Activated CD4-positive, alpha-beta T cell treated with anti-CD3 and anti-CD28 coated beads, Interleukin-2, Interleukin-6, amounts not matched to agents 100 ng/mL and 50 ng/mL, durations not matched to agents 16 hours and 8 hours (primary cell): ENCODE results near the gene GFM2.
A peak's percentile ranks its signal among the peaks of the same experiment; 100 is the strongest.
"Not testable (repeated sequence)": the region's sequence is repeated elsewhere in the genome, so short reads cannot be mapped to it uniquely, and the experiment has no call there.

ENCODE experiments used
- DNase-seq: peaks from one replicate; pipeline ENCODE4 v3.0.0-alpha.2; 2020

Gene GFM2

DNA sequence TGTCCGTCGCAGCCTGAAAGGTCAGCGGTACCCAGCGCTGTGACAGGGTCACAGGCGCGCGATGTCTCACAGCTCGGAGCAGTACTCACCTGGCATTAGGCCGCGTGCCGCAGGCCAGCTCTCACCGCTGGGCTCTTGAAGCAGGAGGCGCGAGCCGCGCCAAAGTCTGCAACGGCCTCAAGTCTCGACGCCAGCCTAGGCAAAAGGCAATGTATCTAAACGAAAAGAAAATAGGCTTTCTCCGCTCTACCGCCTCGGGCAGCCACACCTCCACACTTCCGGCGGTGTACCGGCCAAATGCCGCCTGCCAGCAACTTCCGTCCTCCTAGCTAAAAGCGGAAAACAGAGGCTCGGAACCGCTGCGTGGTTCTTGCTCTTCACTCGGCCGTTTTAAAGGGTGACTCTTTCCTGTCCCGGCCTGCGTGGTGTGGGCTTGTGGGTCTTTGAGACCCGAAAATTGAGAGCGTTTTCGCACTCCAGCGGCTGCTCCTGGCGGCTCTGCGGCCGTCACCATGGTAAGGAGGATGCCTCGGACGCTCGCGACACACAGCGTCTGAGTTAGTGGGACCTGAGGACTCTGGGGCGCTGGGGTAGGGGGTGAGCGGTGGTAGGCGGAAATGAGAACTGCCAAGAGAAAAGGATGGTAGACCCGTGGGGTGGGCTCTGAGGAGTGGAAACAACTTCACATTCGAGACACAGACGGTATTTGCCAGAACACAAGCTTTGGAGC, at the start of gene GFM2, which contains the start of gene NSA2:
Gene GFM2, minus strand, starts transcription at position 269 of the 730 bp plus-strand sequence. CDS start 3,375 bp downstream, outside the sequence.
Gene NSA2, plus strand, starts transcription at position 401 of the 730 bp plus-strand sequence. Its CDS starts 112 bp downstream, at position 513.
- DNase-seq, result peak; percentile 94

GRCh38 chr5:74810915-74811314, 44.0 kb upstream of the GFM2 start:
- no peak for DNase-seq

GRCh38 chr5:74801941-74802340, 35.0 kb upstream of the GFM2 start:
- no peak for DNase-seq

DNA sequence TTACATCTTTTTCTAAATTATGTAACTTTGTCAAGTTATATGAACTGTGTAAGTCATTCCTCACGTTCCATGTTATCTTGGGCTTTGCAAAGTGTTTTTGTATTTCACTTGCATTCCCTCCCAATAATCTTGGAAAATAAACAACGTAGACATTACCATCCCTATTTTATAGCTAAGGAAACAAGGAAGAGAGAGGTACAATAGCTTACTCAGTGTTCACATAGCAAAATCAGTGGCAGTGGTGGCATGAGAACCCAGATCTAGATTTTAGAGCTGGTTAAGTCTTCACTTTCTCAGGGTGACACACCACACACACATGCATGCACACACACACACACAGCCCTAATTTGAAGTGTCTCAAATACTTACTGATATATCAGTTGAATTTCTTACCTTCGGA, 34.3 kb upstream of the GFM2 start:
- no peak for DNase-seq

DNA sequence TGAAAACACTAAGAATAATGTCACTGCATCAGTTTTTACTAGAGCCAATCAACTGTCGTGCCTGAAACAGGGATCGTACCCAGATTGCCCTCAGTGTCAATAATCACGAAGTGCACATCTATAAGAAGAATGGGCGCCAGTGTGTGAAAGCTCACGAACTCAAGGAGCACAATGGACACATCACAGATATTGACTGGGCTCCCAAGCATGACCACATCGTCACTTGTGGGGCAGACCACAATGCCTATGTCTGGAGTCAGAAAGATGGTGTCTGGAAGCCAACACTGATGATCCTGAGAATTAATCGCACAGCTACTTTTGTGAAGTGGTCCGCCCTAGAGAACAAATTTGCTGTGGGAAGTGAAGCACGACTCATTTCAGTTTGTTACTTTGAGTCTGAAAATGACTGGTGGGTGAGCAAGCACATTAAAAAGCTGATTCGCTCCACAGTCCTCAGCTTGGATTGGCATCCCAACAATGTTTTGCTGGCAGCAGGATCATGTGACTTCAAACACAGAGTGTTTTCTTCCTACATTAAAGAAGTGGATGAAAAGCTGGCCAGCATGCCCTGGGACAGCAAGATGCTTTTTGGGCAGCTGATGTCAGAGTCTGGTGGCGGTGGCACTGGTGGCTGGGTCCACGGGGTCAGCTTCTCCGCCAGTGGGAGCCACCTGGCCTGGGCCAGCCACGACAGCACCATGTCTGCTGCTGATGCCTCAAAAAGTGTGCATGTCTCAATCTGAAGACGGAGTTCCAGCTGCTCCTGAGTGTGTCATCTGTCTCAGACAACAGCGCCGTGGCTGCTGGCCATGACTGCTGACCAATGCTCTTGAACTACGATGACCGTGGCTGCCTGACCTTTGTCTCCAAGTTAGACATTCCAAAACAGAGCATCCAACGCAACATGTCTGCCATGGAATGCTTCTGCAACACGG, 32.3 kb upstream of the GFM2 start:
- DNase-seq, result no peak

DNA sequence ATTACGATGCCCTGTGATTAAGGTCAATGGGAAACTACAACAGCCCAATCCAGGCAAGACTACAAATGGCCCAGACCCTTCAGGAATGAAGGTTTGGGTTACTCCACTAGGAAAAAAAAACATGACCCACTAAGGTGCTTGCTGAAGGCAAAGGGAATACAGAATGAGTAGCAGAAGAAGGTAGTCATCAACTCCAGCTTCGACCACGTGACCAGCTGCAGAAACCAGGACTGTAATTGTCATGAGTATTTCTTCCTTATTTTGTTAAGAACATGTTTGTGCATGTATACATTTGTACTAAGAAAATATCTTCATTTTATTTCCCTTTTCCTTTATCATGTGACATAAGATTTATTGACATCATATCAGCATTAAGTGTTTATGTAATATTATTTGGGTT, 24.8 kb upstream of the GFM2 start:
- not testable (repeated sequence) for DNase-seq

- no peak for DNase-seq
Measured at GRCh38 chr5:74787424-74787823, 20.5 kb upstream of the GFM2 start.

DNA sequence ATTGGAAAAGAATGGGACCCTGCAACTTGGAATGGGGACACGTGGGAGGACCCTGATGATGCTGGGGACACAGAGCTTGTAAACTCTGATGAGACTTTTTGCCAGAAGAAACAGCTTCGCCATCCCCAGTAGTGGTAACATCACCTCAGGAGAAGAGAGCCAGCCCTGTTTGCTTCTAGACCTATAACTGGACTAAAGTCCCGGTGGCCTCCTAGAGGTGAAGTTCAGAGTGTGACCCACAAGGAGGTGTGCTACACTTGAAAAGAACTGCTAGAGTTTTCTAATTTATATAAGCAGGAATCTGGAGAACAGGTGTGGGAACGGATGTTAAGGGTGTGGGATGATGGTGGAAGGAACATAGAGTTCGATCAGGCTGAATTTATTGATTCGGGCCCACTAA, 19.9 kb upstream of the GFM2 start:
- DNase-seq, result no peak

GRCh38 chr5:74778609-74779008, 11.7 kb upstream of the GFM2 start:
- no peak for DNase-seq

GRCh38 chr5:74772359-74772758, 5.4 kb upstream of the GFM2 start:
- DNase-seq, result no peak

DNA sequence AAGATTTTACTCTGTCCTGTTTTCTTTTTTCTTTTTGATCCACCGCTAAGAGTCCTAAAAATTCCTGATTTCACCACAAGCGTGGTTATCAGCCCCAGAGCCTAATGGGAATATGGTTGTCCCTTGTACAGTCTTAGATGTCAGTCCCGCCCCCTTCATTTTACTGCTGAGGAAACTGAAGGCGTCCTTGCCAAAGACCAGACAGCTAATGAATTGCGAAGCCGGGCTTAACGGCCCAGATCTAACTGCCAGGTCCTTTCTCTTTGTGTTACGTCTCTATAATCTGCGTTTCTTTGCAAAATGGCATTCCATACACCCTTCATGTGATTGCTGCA, 629 bp upstream of the GFM2 start:
- peak; percentile 22 for DNase-seq

GRCh38 chr5:74766418-74766848, 484 bp downstream of the GFM2 start:
- DNase-seq, result peak; percentile 54

DNA sequence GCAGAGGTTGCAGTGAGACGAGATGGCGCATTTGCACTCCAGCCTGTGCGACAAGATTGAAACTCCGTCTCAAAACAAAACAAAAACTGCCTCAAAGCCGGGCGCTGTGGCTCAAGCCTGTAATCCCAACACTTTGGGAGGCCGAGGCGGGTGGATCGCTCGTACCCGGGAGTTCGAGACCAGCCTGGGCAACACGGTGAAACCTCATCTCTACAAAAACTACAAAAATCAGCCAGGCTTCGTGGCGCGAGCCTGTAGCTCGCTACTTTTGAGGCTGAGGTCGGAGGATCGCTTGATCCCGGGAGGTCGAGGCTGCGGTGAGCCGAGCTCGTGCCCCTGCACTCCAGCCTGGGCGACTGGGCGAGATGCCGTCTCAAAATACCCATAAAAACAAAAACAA, 988 bp downstream of the GFM2 start:
- no peak for DNase-seq

GRCh38 chr5:74765201-74765600, 1.7 kb downstream of the GFM2 start:
- no peak for DNase-seq

DNA sequence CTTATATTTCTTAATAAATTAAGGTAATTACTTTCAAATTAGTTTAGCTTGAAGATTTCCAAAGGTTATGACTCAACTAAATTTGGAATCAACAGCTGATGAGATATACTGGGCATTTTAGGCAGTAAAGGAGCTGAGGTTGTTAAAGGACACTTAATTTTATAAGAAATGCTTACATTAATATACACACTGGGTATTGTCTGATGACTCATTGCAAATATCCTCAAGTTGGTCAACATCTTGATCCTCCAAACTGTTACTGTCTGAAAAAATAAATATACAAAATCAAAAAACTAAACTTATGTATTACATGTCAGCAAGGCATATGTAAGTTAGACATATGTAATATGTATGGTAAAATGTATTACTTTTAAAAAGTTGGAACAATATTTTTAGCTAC, 3.4 kb downstream of the GFM2 start:
- no peak for DNase-seq

DNA sequence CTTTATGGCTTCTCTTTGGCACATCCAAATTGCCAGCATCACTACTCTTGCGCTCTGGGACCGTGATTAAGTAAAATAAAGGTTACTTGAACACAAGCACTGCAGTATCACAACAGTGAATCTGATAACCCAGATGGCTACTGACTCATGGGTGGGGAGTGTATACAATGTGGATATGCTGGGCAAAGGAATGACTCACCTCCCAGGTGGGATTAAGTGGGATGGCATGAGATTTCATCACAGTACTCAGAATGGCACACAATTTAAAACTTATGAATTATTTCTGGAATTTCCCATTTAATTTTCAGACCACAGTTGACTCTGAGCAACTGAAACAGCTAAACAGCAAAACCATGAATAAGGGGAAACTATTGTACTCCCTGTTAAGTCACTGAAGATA, 4.3 kb downstream of the GFM2 start:
- peak; percentile 27 for DNase-seq

- no peak for DNase-seq
Measured at GRCh38 chr5:74761241-74761640, 5.7 kb downstream of the GFM2 start.

DNA sequence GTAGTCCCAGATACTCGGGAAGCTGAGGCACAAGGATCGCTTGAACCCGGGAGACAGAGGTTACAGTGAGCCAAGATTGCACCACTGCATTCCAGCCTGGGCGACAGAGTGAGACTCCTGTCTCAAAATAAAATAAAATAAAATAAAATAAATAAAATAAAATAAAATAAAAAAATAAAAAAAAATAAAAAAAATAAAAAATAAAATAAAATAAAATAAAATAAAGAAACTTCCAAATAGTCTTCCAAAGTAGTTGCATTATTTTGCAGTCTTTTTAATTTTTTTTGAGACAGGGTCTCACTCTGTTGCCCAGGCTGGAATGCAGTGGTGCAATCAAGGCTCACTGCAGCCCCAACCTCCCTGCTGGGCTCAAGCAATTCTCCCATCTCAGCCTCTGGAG, 18.2 kb downstream of the GFM2 start:
- DNase-seq, result not testable (repeated sequence)

DNA sequence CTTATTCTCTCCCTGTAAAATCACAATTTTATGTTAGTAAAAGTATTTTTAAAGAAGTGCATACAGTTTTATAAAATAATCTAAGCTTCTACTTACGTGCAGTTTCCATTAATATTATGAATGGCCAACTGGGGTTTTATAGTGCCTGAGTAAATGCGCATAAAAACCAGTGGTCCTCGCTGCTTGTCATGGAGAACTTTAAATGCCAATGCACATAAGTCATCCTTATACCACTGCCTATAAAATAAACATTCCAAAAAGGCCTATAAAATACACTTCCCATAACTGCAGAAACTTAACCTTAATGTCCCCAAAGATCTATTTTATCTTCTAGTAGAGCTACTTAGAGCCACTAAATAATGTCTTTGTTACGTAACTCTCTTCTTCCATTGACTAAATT, 28.5 kb downstream of the GFM2 start:
- DNase-seq, result no peak

DNA sequence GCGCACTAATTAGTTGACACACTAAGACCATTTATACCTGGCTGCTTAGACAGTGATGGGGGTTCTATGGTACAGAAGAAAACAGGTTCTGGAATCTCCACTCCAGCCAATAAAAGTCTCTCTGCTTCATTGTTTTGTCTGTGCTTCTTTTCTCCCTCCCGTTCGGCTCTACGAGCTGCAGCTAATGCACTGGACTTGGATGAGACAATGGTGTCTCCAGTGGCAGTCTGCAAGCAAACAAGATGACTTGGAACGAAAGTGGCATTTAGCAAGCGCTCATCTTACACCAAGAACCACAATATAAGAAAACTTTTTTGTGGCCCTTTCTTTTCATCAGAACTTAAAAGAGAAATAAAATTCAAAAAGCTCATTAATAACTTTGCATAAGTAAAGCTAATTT, 30.2 kb downstream of the GFM2 start:
- no peak for DNase-seq

- no peak for DNase-seq
Measured at GRCh38 chr5:74725331-74725730, 41.6 kb downstream of the GFM2 start.

DNA sequence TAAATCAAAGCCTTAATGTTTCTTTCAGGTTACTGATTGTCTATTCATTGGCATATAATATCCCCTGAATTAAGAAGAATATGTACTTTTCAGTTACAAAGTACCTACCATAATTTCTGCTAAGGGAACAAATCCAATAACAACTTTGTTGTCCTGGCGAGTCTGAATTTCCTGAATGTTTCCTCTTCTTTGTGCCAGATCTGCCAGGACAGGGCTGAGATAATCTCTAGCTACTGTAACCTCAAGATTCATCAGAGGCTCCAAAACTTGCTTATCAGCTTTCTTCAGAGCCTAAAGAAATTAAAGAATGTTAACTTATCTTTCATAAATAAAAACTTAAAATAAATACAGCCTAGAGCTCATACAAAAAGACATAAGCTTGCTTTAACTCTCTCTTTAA, 44.6 kb downstream of the GFM2 start:
- DNase-seq, result no peak

DNA sequence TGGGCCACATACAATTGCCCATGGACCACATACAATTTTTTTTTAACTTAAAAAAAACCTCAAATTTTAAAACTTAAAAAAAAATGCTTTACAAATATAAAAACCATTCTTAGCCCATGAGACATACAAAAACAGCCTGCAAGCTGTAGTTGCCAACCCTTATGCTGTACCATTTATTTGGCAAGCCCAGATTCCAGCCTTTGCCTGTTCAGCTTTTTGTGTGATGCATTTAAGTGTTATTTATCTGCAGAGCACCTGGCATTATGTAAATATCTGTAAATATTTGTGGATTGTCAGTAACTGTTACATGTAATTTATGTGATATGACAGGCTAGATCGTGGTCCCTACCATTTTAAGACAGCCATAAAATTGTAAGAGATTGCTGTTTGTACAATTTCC, 49.3 kb downstream of the GFM2 start:
- DNase-seq, result no peak

DNA sequence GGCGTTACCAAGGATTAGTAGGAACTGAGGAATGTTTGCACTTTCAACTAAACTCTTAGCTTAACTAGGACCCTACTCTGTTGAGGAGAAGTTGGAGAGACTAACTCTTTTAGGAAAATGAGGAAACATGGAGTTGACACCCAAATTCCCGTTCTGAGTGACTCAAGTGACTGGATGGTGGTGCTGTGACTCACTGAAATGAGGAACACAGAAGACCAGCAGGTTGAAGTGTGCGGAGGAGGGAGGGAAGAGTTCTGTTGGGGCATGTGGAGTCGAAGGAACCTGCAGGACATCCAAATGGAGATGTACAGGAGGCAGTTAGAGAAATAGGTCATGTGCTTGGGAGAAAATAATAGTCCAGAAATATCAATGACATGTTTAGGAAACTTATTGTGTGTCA, 73.7 kb downstream of the GFM2 start:
- DNase-seq, result no peak
